Lower lobe of right lung (tissue), 2 donors: ENCODE measurements around the gene NOXO1. TPM values are rescaled to one million over a fixed set of nuclear protein-coding genes. Genes with fewer than 3 reads are reported as not detected.

Source experiments
- ATAC-seq, 2 donors: fragments of 200-7000 bp; cut with Tn5 transposase; one replicate each; pipeline ENCODE4 v1.9.1; 2020 to 2022; ENCODE audit warnings: mild to moderate bottlenecking in 2 of 2, moderate library complexity in 2 of 2
- DNase-seq: peaks from one replicate; pipeline ENCODE4 v3.0.0-alpha.2; 2020
- H3K27ac ChIP-seq: fragments of 200-600 bp; one replicate; pipeline ENCODE4 v1.8.0; 2022
- H3K27me3 ChIP-seq: fragments of 200-600 bp; one replicate; pipeline ENCODE4 v1.8.0; 2022; ENCODE audit warnings: low read depth
- H3K36me3 ChIP-seq: fragments of 200-600 bp; one replicate; pipeline ENCODE4 v1.8.0; 2022; ENCODE audit warnings: mild to moderate bottlenecking
- H3K4me1 ChIP-seq: fragments of 200-600 bp; one replicate; pipeline ENCODE4 v1.8.0; 2022
- H3K4me3 ChIP-seq: fragments of 200-600 bp; one replicate; pipeline ENCODE4 v1.8.0; 2022; ENCODE audit warnings: mild to moderate bottlenecking
- H3K9me3 ChIP-seq: fragments of 200-600 bp; one replicate; pipeline ENCODE4 v1.8.0; 2022
- intact Hi-C: fragments of 100-400 bp; cut with DNase I; formaldehyde crosslinking; loops from one replicate; pipeline ENCODE4 v1.11.0; 2022
- total RNA-seq: library from RNA; stranded (reverse); fragmentation: NEBNext Ultra II Directional; extraction: Animal tissue kit (Norgen Biotek cat#: 25700); gene quantifications from one replicate; pipeline ENCODE4 v1.2.1, GENCODE V29; 2021
- TF ChIP-seq, protein P1 (sequence below): fragments of 200-600 bp; IDR thresholded peaks from one replicate; pipeline ENCODE4 v1.8.0; 2022; ENCODE audit warnings: antibody characterized with exemption, mild to moderate bottlenecking
- donor health status: DM: no; HTN: yes; CAD: no; lungs with severe emphysema.

Gene NOXO1
- total RNA-seq, 1 donor from 2014 or later, result 1.7 TPM

GRCh38 chr16:1980770-1981087 is 540 bp downstream of the NOXO1 start:
- H3K27ac ChIP-seq, result peak overlapping the region; percentile 81
- H3K4me3 ChIP-seq, result no peak overlapping the region
- H3K36me3 ChIP-seq, result peaks cover 33% of the 10 kb centered on the region
- peaks cover 33% of the 10 kb centered on the region for H3K27me3 ChIP-seq
- DNase-seq, result no peak
- intact Hi-C loops, result no loop called here
- peaks cover 30% of the 10 kb centered on the region for H3K4me1 ChIP-seq
- no peak for ATAC-seq
- H3K9me3 ChIP-seq, result no peaks in the 10 kb centered on the region
- TF ChIP-seq, protein P1, sequence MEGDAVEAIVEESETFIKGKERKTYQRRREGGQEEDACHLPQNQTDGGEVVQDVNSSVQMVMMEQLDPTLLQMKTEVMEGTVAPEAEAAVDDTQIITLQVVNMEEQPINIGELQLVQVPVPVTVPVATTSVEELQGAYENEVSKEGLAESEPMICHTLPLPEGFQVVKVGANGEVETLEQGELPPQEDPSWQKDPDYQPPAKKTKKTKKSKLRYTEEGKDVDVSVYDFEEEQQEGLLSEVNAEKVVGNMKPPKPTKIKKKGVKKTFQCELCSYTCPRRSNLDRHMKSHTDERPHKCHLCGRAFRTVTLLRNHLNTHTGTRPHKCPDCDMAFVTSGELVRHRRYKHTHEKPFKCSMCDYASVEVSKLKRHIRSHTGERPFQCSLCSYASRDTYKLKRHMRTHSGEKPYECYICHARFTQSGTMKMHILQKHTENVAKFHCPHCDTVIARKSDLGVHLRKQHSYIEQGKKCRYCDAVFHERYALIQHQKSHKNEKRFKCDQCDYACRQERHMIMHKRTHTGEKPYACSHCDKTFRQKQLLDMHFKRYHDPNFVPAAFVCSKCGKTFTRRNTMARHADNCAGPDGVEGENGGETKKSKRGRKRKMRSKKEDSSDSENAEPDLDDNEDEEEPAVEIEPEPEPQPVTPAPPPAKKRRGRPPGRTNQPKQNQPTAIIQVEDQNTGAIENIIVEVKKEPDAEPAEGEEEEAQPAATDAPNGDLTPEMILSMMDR, result no peak

- Histone ChIP-seq H3K9me3 (no peaks in the 10 kb centered on the region), H3K36me3 (peaks cover 33% of the 10 kb centered on the region), H3K4me1 (peaks cover 27% of the 10 kb centered on the region), H3K4me3 (peak overlapping the region; percentile 42), H3K27me3 (peaks cover 33% of the 10 kb centered on the region), H3K27ac (peak overlapping the region; percentile 81)
- intact Hi-C loops, result no loop called here
- TF ChIP-seq, protein P1, result no peak
- DNase-seq, result no peak
- ATAC-seq, result peak in 1 of 2 donors; percentile 7
Observed at GRCh38 chr16:1980030-1980769, 1.1 kb downstream of the NOXO1 start.

GRCh38 chr16:1979271-1980029 is 1.8 kb downstream of the NOXO1 start:
- ATAC-seq, result peak; percentile 79 to 83
- intact Hi-C loops, result no loop called here
- Histone ChIP-seq H3K27me3 (peaks cover 33% of the 10 kb centered on the region), H3K9me3 (no peaks in the 10 kb centered on the region), H3K36me3 (peaks cover 40% of the 10 kb centered on the region), H3K4me1 (peaks cover 19% of the 10 kb centered on the region), H3K4me3 (peak overlapping the region; percentile 42), H3K27ac (peak overlapping the region; percentile 81)
- peak; percentile 92 for DNase-seq
- TF ChIP-seq, protein P1, result no peak

- ATAC-seq (no peak), DNase-seq (no peak)
- H3K27me3 ChIP-seq, result peaks cover 33% of the 10 kb centered on the region
- TF ChIP-seq, protein P1, result no peak
- peak overlapping the region; percentile 81 for H3K27ac ChIP-seq
- intact Hi-C loops, result no loop called here
- H3K9me3 ChIP-seq, result no peaks in the 10 kb centered on the region
- H3K36me3 ChIP-seq, result peaks cover 45% of the 10 kb centered on the region
- H3K4me1 ChIP-seq, result peaks cover 22% of the 10 kb centered on the region
- H3K4me3 ChIP-seq, result peak overlapping the region; percentile 42
Observed at GRCh38 chr16:1978476-1979120, 2.7 kb downstream of the NOXO1 start.

GRCh38 chr16:1977875-1978268 is 3.4 kb downstream of the NOXO1 start:
- DNase-seq (peak; percentile 47), ATAC-seq (no peak)
- TF ChIP-seq, protein P1, result no peak
- intact Hi-C loops, result no loop called here
- H3K4me1 ChIP-seq, result peaks cover 23% of the 10 kb centered on the region
- no peak overlapping the region for H3K27ac ChIP-seq
- peaks cover 33% of the 10 kb centered on the region for H3K27me3 ChIP-seq
- H3K36me3 ChIP-seq, result peaks cover 45% of the 10 kb centered on the region
- H3K9me3 ChIP-seq, result no peaks in the 10 kb centered on the region
- no peak overlapping the region for H3K4me3 ChIP-seq
